Measurements from ENCODE around the gene DNAJB9.

The DNAJB9 gene

GRCh38 chr7:108598153-108598552 lies 28.5 kb downstream of the DNAJB9 start:
- TF ChIP-seq, protein P1, sequence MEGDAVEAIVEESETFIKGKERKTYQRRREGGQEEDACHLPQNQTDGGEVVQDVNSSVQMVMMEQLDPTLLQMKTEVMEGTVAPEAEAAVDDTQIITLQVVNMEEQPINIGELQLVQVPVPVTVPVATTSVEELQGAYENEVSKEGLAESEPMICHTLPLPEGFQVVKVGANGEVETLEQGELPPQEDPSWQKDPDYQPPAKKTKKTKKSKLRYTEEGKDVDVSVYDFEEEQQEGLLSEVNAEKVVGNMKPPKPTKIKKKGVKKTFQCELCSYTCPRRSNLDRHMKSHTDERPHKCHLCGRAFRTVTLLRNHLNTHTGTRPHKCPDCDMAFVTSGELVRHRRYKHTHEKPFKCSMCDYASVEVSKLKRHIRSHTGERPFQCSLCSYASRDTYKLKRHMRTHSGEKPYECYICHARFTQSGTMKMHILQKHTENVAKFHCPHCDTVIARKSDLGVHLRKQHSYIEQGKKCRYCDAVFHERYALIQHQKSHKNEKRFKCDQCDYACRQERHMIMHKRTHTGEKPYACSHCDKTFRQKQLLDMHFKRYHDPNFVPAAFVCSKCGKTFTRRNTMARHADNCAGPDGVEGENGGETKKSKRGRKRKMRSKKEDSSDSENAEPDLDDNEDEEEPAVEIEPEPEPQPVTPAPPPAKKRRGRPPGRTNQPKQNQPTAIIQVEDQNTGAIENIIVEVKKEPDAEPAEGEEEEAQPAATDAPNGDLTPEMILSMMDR (IDR thresholded peaks at IDR 0.05; ENCODE audit: low read depth, low read length): no peak
- no peak overlapping the region for H3K4me3 ChIP-seq (ENCODE audit: low read depth, low read length)

DNA sequence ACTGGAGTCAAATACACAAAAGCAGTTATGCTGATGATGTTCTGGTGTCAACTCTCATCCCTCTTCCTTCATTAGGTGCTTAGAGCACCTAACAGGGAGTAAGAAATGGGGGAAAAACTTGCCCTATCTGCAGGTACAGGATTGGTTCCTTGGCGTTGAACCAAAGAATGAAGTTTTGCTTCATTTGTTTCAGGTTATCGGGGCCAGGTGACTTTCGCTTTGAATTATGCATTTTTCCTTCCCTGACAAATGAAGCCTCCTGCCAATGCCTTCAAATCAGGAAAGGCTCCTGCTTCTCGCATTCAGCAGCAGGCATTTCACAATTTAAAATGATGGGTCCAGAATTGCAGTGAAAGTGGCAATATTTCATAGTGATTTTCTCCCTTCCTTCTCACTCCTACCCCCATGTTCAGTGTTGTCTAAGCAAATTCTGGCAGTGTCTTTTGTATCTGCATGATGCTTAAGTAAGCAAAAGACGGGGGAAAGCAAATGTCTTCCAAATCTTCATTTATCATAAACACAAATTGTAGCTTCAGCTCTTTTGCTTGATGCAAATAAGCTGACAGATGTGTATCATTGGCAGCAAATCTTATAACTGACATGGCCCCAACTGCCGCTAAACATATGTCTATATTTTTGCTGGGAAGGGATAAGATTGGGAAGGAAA lies 29.4 kb downstream of the DNAJB9 start:
- TF ChIP-seq, protein P1 (IDR thresholded peaks at IDR 0.05; ENCODE audit: low read depth, low read length): no peak
- H3K4me3 ChIP-seq (ENCODE audit: low read depth, low read length): no peak overlapping the region

DNA sequence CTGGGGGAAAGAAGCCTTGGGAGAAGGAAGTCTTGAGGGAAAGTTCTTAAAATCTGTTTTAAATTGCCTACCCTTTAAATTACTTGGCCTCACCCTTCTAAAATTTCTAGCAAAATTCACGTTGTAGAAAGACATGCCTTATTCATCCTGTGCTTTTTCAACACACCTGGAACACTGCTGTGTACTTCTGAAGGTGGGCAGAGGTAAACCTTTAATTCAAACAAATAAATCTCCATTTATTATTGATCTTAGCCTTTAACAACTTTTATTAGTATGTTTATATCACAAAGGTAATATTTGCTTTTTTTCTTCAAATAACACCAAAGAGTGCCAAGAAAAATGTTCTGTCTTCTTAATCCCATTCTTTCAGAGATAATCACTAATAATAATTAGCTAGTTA lies 30.7 kb downstream of the DNAJB9 start:
- H3K4me3 ChIP-seq (ENCODE audit: low read depth, low read length): no peak overlapping the region
- TF ChIP-seq, protein P1 (IDR thresholded peaks at IDR 0.05; ENCODE audit: low read depth, low read length): no peak

DNA sequence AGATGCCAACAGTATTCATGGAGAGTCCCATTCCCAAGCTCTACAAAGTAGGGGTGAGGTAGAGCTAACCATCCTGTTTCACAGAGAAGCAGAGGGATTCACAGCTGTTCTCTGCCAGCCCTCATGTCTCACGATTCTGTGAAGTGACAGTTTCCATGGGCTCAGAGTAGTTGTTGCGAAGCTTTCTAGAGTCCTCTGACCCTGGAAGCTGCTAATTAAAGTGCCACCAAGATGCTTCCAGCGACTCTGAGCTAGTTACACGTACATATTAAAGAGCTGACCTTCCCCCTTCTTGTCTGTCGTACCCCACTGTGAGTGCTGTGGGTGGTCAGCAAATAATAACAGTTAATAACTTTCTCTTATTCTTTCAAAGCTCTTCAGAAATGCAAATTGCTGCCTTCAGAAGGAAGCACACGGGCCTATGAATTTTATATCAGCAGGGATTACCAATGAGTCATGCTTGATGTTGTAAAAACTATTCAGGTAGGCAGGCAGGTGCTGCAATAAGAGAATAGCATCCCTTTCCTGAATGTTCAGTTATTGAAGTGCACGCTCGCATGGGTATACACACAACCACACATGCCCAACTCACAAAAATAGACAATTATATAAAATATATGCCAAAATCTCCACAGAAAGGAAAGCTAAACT lies 34.1 kb downstream of the DNAJB9 start:
- TF ChIP-seq, protein P1 (IDR thresholded peaks at IDR 0.05; ENCODE audit: low read depth, low read length): no peak
- no peak overlapping the region for H3K4me3 ChIP-seq (ENCODE audit: low read depth, low read length)

DNA sequence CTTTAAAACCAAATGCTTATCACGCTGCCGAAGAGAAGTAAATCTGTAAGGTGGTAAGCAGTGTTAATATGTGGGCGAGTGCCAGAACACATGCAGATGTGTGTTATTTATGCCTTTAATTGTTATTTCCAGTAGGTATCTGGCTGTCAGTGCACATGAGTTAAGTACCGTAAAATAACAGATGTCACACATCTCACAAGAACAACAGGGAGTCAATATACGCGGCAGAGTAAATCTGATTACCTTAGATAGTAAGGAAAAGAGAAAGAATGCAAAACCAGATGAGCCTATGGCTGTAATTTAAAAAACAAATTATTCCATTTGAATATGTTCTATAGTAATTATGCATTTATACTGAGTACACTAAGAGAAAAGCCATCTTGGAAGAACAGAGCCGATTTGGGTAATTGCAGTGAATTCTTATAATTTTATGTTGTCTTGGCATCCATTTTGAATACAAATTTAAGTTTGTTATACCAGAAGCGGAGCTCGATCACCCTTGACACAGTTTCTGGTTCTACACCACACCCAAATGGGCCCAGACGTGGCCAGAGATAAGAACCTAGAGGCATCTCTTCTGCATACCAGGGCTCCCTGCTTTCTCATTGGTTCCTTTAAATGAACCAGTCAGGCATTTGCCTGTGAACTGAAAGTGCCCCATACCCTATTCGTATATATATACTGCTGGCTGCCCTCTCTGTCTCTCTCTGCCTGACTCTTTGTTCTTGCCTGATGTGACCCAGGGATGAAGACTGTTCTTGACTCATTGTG lies 34.8 kb downstream of the DNAJB9 start:
- TF ChIP-seq, protein P1 (IDR thresholded peaks at IDR 0.05; ENCODE audit: low read depth, low read length): no peak
- no peak overlapping the region for H3K4me3 ChIP-seq (ENCODE audit: low read depth, low read length)

- TF ChIP-seq, protein P1 (IDR thresholded peaks at IDR 0.05; ENCODE audit: low read depth, low read length): no peak
- H3K4me3 ChIP-seq (ENCODE audit: low read depth, low read length): no peak overlapping the region
These were observed 36.0 kb downstream of the DNAJB9 start for GRCh38 chr7:108605559-108606201.

Measured in WI38 (cell line).